ENCODE results near the gene SNX11. TPM values are rescaled to one million over a fixed set of nuclear protein-coding genes. Genes with fewer than 3 reads are reported as not detected.

The SNX11 gene
- polyA plus RNA-seq, 1 donor from 2014 or later: 29.0 TPM

DNA sequence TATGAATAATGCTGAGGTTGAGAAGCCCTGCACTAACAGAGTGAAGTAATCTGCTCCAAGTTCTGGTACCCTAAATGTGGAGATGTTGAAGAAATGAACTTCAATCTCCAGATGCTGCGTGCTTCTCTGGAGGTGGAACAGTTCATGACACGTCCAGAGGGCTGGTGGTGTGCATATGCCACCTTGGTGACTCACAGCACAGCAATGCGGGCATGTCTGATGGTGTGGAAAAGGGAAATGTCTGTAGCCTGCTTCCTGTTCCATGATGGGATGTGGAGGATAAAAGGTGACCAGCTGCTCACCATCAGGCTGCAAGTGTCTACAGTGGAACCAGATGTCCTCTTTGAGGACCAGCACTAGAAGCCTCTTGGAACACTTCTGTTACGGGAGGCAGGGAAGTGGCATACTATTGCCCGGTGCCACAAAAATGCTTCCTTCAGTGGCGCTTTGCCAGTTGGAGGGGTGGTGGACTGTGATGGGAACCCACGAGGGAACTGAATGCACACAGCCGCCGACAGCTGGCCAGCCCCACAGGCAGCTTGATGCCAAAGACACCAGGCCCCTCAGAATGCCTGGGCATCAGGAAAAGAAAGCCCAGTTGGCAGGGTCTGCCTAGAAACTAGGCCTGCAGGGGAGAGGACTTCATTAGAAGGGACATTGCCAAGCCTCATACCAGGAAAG lies 19.9 kb downstream of the SNX11 start:
- no peak overlapping the region for H3K4me2 ChIP-seq (ENCODE audit: low read length)

DNA sequence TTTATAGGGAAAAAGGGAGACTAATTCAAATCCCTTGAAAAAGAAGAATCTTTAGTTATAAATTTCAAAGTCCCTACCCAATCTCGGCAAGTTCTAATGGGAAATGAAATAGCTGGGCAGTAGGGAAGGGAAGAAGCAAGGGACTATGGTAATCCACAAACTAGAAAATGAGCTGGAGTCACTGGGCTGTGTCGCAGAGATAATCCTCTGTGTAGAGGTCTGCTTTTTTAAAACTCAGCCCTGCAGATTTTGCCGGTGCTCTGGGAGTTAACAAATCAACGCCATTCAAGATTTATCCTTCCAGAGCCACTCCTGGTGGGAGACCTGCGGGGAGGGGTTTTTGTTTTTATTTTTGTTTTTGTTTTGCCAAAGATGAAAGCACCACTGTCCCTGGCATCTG lies 20.8 kb downstream of the SNX11 start:
- no peak overlapping the region for H3K4me3 ChIP-seq (ENCODE audit: low read length)
- no peaks in the 10 kb centered on the region for H3F3A ChIP-seq (ENCODE audit: insufficient read depth, low read length, poor library complexity, severe bottlenecking)
- H3K9me2 ChIP-seq (ENCODE audit: insufficient read depth, low read length): no peaks in the 10 kb centered on the region
- no peak overlapping the region for H2AFZ ChIP-seq (ENCODE audit: low read depth, low read length)
- TF ChIP-seq RAD21 (conservative IDR thresholded peaks at IDR 0.05): no peak
- TF ChIP-seq EP300 (conservative IDR thresholded peaks at IDR 0.05; ENCODE audit: poor library complexity, severe bottlenecking): no peak
- TF ChIP-seq POLR2AphosphoS5 (IDR thresholded peaks at IDR 0.05): no peak
- no peak for TF ChIP-seq EZH2 (IDR thresholded peaks at IDR 0.05; ENCODE audit: borderline replicate concordance, insufficient read depth, low read length, poor library complexity, severe bottlenecking)
- TF ChIP-seq, protein P1, sequence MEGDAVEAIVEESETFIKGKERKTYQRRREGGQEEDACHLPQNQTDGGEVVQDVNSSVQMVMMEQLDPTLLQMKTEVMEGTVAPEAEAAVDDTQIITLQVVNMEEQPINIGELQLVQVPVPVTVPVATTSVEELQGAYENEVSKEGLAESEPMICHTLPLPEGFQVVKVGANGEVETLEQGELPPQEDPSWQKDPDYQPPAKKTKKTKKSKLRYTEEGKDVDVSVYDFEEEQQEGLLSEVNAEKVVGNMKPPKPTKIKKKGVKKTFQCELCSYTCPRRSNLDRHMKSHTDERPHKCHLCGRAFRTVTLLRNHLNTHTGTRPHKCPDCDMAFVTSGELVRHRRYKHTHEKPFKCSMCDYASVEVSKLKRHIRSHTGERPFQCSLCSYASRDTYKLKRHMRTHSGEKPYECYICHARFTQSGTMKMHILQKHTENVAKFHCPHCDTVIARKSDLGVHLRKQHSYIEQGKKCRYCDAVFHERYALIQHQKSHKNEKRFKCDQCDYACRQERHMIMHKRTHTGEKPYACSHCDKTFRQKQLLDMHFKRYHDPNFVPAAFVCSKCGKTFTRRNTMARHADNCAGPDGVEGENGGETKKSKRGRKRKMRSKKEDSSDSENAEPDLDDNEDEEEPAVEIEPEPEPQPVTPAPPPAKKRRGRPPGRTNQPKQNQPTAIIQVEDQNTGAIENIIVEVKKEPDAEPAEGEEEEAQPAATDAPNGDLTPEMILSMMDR (IDR thresholded peaks at IDR 0.05; ENCODE audit: poor library complexity, severe bottlenecking): no peak
- TF ChIP-seq MXI1 (conservative IDR thresholded peaks at IDR 0.05; ENCODE audit: poor library complexity, severe bottlenecking): no peak
- TF ChIP-seq, protein P2, sequence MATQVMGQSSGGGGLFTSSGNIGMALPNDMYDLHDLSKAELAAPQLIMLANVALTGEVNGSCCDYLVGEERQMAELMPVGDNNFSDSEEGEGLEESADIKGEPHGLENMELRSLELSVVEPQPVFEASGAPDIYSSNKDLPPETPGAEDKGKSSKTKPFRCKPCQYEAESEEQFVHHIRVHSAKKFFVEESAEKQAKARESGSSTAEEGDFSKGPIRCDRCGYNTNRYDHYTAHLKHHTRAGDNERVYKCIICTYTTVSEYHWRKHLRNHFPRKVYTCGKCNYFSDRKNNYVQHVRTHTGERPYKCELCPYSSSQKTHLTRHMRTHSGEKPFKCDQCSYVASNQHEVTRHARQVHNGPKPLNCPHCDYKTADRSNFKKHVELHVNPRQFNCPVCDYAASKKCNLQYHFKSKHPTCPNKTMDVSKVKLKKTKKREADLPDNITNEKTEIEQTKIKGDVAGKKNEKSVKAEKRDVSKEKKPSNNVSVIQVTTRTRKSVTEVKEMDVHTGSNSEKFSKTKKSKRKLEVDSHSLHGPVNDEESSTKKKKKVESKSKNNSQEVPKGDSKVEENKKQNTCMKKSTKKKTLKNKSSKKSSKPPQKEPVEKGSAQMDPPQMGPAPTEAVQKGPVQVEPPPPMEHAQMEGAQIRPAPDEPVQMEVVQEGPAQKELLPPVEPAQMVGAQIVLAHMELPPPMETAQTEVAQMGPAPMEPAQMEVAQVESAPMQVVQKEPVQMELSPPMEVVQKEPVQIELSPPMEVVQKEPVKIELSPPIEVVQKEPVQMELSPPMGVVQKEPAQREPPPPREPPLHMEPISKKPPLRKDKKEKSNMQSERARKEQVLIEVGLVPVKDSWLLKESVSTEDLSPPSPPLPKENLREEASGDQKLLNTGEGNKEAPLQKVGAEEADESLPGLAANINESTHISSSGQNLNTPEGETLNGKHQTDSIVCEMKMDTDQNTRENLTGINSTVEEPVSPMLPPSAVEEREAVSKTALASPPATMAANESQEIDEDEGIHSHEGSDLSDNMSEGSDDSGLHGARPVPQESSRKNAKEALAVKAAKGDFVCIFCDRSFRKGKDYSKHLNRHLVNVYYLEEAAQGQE (IDR thresholded peaks at IDR 0.05; ENCODE audit: borderline replicate concordance): no peak
- TF ChIP-seq SMC3 (conservative IDR thresholded peaks at IDR 0.05; ENCODE audit: poor library complexity): no peak
- no peak for TF ChIP-seq TAF1 (IDR thresholded peaks at IDR 0.05; ENCODE audit: low read depth)
- no peak overlapping the region for H3K9ac ChIP-seq (ENCODE audit: low read length)
- H3K4me2 ChIP-seq (ENCODE audit: low read length): no peak overlapping the region
- H3K9me3 ChIP-seq (ENCODE audit: low read length): no peaks in the 10 kb centered on the region
- H3K27ac ChIP-seq (ENCODE audit: low read length): no peak overlapping the region
- H4K20me1 ChIP-seq (ENCODE audit: insufficient read depth): no peaks in the 10 kb centered on the region
- no peaks in the 10 kb centered on the region for H3K27me3 ChIP-seq (ENCODE audit: insufficient read depth, low read depth, low read length)
- no peaks in the 10 kb centered on the region for H3K79me2 ChIP-seq (replicated peaks; ENCODE audit: insufficient read depth, low read length)
- no peaks in the 10 kb centered on the region for H3K36me3 ChIP-seq (ENCODE audit: insufficient read depth, low read length)

More for the DNA sequence above, 19.9 kb downstream of the SNX11 start:
- H3F3A ChIP-seq (ENCODE audit: insufficient read depth, low read length, poor library complexity, severe bottlenecking): no peaks in the 10 kb centered on the region
- no peak overlapping the region for H3K4me3 ChIP-seq (ENCODE audit: low read length)
- no peak overlapping the region for H2AFZ ChIP-seq (ENCODE audit: low read depth, low read length)
- H3K9ac ChIP-seq (ENCODE audit: low read length): no peak overlapping the region
- H4K20me1 ChIP-seq (ENCODE audit: insufficient read depth): no peaks in the 10 kb centered on the region
- no peaks in the 10 kb centered on the region for H3K27me3 ChIP-seq (ENCODE audit: insufficient read depth, low read depth, low read length)
- H3K9me2 ChIP-seq (ENCODE audit: insufficient read depth, low read length): no peaks in the 10 kb centered on the region
- no peaks in the 10 kb centered on the region for H3K36me3 ChIP-seq (ENCODE audit: insufficient read depth, low read length)
- no peaks in the 10 kb centered on the region for H3K9me3 ChIP-seq (ENCODE audit: low read length)
- TF ChIP-seq EZH2 (IDR thresholded peaks at IDR 0.05; ENCODE audit: borderline replicate concordance, insufficient read depth, low read length, poor library complexity, severe bottlenecking) (no peak), MXI1 (conservative IDR thresholded peaks at IDR 0.05; ENCODE audit: poor library complexity, severe bottlenecking) (no peak), POLR2AphosphoS5 (IDR thresholded peaks at IDR 0.05) (no peak), TAF1 (IDR thresholded peaks at IDR 0.05; ENCODE audit: low read depth) (no peak), EP300 (conservative IDR thresholded peaks at IDR 0.05; ENCODE audit: poor library complexity, severe bottlenecking) (no peak), SMC3 (conservative IDR thresholded peaks at IDR 0.05; ENCODE audit: poor library complexity) (no peak), RAD21 (conservative IDR thresholded peaks at IDR 0.05) (no peak)
- TF ChIP-seq, protein P2 (IDR thresholded peaks at IDR 0.05; ENCODE audit: borderline replicate concordance): no peak
- TF ChIP-seq, protein P1 (IDR thresholded peaks at IDR 0.05; ENCODE audit: poor library complexity, severe bottlenecking): no peak
- no peaks in the 10 kb centered on the region for H3K79me2 ChIP-seq (replicated peaks; ENCODE audit: insufficient read depth, low read length)
- no peak overlapping the region for H3K27ac ChIP-seq (ENCODE audit: low read length)

Measured in neural cell (in vitro differentiated cells).